Measurements from ENCODE around the gene GAS2L2.
A peak's percentile ranks its signal among the peaks of the same experiment; 100 is the strongest.
"Not testable (repeated sequence)": the region's sequence is repeated elsewhere in the genome, so short reads cannot be mapped to it uniquely, and the experiment has no call there.

GAS2L2 gene

GRCh38 chr17:35769895-35770486, 17.0 kb upstream of the GAS2L2 start:
- DNase-seq, result no peak

- no peak for DNase-seq
Measured at GRCh38 chr17:35768797-35769196, 15.8 kb upstream of the GAS2L2 start.

GRCh38 chr17:35766903-35767510, 14.0 kb upstream of the GAS2L2 start:
- DNase-seq, result peak; percentile 30

- no peak for DNase-seq
Measured at GRCh38 chr17:35766489-35766877, 13.4 kb upstream of the GAS2L2 start.

GRCh38 chr17:35765756-35766488, 12.9 kb upstream of the GAS2L2 start:
- no peak for DNase-seq

- DNase-seq, result no peak
Measured at GRCh38 chr17:35765086-35765710, 12.2 kb upstream of the GAS2L2 start.

- DNase-seq, result peak; percentile 89
Measured at GRCh38 chr17:35764123-35764991, 11.3 kb upstream of the GAS2L2 start.

GRCh38 chr17:35763767-35764122, 10.7 kb upstream of the GAS2L2 start:
- no peak for DNase-seq

GRCh38 chr17:35761601-35762000, 8.6 kb upstream of the GAS2L2 start:
- no peak for DNase-seq

- DNase-seq, result no peak
Measured at GRCh38 chr17:35760587-35760986, 7.5 kb upstream of the GAS2L2 start, which contains the start of gene C17orf50. TSS of gene C17orf50 (plus strand) at chr17:35760887. CDS start at chr17:35760942, 55 bp downstream.

- no peak for DNase-seq
Measured at GRCh38 chr17:35757243-35757642, 4.2 kb upstream of the GAS2L2 start.

- no peak for DNase-seq
Measured at GRCh38 chr17:35752471-35752870, 568 bp downstream of the GAS2L2 start.

GRCh38 chr17:35751541-35751940, 1.5 kb downstream of the GAS2L2 start:
- not testable (repeated sequence) for DNase-seq

- DNase-seq, result peak; percentile 80
Measured at GRCh38 chr17:35750526-35751395, 2.3 kb downstream of the GAS2L2 start.

- DNase-seq, result peak; percentile 10
Measured at GRCh38 chr17:35749560-35750412, 3.3 kb downstream of the GAS2L2 start.

GRCh38 chr17:35748979-35749378, 4.1 kb downstream of the GAS2L2 start:
- DNase-seq, result no peak

GRCh38 chr17:35748341-35748841, 4.6 kb downstream of the GAS2L2 start:
- DNase-seq, result no peak

GRCh38 chr17:35747540-35748017, 5.5 kb downstream of the GAS2L2 start:
- DNase-seq, result peak; percentile 78

- no peak for DNase-seq
Measured at GRCh38 chr17:35745749-35746320, 7.2 kb downstream of the GAS2L2 start.

GRCh38 chr17:35745246-35745645, 7.8 kb downstream of the GAS2L2 start:
- no peak for DNase-seq

Data from NCI-H2171 treated with DMSO at 0.1 percent for 48 hours (cell line).